Measurements from ENCODE around the gene FGFR1OP2. TPM values are rescaled to one million over a fixed set of nuclear protein-coding genes. Genes with fewer than 3 reads are reported as not detected.

FGFR1OP2 gene
- total RNA-seq, 2 experiments from 2014 or later, result 76.8 to 78.6 TPM

- H3K27ac Mint-ChIP-seq, result no peak overlapping the region
- H3K4me1 Mint-ChIP-seq, result no peaks in the 10 kb centered on the region
- DNase-seq (no peak), ATAC-seq (no peak)
- peaks cover 39% of the 10 kb centered on the region for H3K36me3 Mint-ChIP-seq
- no peaks in the 10 kb centered on the region for H3K9me3 Mint-ChIP-seq (ENCODE audit: low read depth)
- CTCF ChIA-PET, result no interaction called here
- no peaks in the 10 kb centered on the region for H3K27me3 Mint-ChIP-seq
- H3K4me3 Mint-ChIP-seq, result no peak overlapping the region
Measured at GRCh38 chr12:26961803-26962202, 23.5 kb downstream of the FGFR1OP2 start.

GRCh38 chr12:26963413-26963812 is 25.1 kb downstream of the FGFR1OP2 start:
- Mint-ChIP-seq H3K4me1 (no peaks in the 10 kb centered on the region), H3K4me3 (no peak overlapping the region), H3K27ac (no peak overlapping the region), H3K27me3 (no peaks in the 10 kb centered on the region), H3K36me3 (peaks cover 36% of the 10 kb centered on the region), H3K9me3 (ENCODE audit: low read depth) (no peaks in the 10 kb centered on the region)
- no peak for DNase-seq
- no peak for ATAC-seq
- CTCF ChIA-PET, result no interaction called here

DNA sequence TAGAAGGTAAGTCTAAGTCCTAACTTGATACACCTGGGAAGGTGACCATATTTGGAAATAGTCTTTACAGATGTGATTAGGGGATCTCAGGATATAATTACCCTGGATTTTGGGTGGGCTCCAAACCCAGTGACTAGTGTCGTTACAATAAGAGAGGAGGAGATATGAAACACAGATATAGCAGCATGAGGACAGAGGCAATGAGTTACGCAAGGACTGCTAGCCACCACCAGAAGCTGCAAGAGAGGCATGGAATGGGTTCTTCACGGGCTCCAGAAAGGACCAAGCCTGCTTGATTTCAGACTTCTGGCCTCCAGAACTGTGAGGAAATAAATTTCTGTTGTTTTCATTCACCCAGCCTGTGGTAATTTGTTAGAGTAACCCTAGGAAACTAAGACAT is 28.6 kb downstream of the FGFR1OP2 start:
- Mint-ChIP-seq H3K4me3 (no peak overlapping the region), H3K4me1 (peaks cover 6% of the 10 kb centered on the region), H3K36me3 (peaks cover 36% of the 10 kb centered on the region), H3K27me3 (no peaks in the 10 kb centered on the region), H3K9me3 (ENCODE audit: low read depth) (no peaks in the 10 kb centered on the region), H3K27ac (no peak overlapping the region)
- CTCF ChIA-PET, result no interaction called here
- DNase-seq (no peak), ATAC-seq (no peak)

DNA sequence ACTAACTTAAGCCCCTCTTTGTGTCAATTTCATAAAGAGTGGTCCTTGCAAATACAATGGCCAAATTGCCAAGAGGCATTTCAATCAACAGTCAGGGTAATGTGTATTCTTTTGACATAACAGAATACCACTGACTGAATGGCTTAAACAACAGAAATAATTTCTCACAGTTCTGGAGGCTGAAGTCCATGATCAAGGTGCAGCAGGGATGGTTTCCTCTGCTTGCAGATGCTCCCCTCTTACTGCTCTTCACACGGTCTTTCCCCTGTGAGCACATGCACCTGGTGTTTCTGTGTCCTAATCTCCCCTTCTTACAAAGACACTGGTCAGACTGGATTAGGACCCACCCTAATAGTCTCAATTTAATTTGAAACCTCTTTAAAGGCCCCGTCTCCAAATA is 31.9 kb downstream of the FGFR1OP2 start:
- CTCF ChIA-PET, result interaction anchor here (1.4 kb wide), 1 partner anchor 8 kb away, joined by 4 read pairs; no protein-coding TSS in a partner anchor
- H3K27me3 Mint-ChIP-seq, result no peaks in the 10 kb centered on the region
- H3K4me1 Mint-ChIP-seq, result peaks cover 7% of the 10 kb centered on the region
- no peaks in the 10 kb centered on the region for H3K9me3 Mint-ChIP-seq (ENCODE audit: low read depth)
- H3K36me3 Mint-ChIP-seq, result peaks cover 38% of the 10 kb centered on the region
- no peak overlapping the region for H3K4me3 Mint-ChIP-seq
- ATAC-seq, result no peak
- DNase-seq, result no peak
- H3K27ac Mint-ChIP-seq, result no peak overlapping the region

DNA sequence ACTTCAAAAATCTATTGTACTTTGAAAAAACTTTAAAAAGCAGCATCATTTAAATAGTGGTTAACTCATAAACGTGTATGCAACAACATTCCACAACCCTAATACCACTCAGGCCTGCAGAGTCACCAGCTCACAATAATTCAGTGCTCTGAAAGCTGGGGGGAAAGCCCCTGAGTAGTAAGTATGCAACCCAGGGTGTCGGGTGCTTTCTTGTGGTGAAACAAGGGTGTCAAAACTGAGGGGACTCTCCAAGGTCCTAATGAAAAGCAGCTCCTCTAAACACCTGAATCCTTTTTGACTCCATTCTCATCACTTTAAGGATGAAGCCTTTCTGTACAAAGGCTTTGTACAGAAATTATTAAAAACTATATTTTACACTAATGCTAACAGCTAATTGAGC is 33.7 kb downstream of the FGFR1OP2 start:
- peak; percentile 71 for DNase-seq
- CTCF ChIA-PET, result interaction anchor here (0.7 to 1.0 kb wide), 4 partner anchors 14 to 66 kb away, joined by 3 read pairs; partner anchors contain the start of gene TM7SF3
- H3K27me3 Mint-ChIP-seq, result no peaks in the 10 kb centered on the region
- peaks cover 18% of the 10 kb centered on the region for H3K4me1 Mint-ChIP-seq
- no peak overlapping the region for H3K4me3 Mint-ChIP-seq
- peaks cover 51% of the 10 kb centered on the region for H3K36me3 Mint-ChIP-seq
- no peaks in the 10 kb centered on the region for H3K9me3 Mint-ChIP-seq (ENCODE audit: low read depth)
- peak; percentile 93 for ATAC-seq
- no peak overlapping the region for H3K27ac Mint-ChIP-seq

- no peak for ATAC-seq
- H3K4me3 Mint-ChIP-seq, result no peak overlapping the region
- H3K27ac Mint-ChIP-seq, result no peak overlapping the region
- CTCF ChIA-PET, result no interaction called here
- no peak for DNase-seq
- H3K27me3 Mint-ChIP-seq, result no peaks in the 10 kb centered on the region
- no peaks in the 10 kb centered on the region for H3K9me3 Mint-ChIP-seq (ENCODE audit: low read depth)
- H3K36me3 Mint-ChIP-seq, result peaks cover 53% of the 10 kb centered on the region
- peaks cover 14% of the 10 kb centered on the region for H3K4me1 Mint-ChIP-seq
Measured at GRCh38 chr12:26976687-26977086, 38.4 kb downstream of the FGFR1OP2 start.

DNA sequence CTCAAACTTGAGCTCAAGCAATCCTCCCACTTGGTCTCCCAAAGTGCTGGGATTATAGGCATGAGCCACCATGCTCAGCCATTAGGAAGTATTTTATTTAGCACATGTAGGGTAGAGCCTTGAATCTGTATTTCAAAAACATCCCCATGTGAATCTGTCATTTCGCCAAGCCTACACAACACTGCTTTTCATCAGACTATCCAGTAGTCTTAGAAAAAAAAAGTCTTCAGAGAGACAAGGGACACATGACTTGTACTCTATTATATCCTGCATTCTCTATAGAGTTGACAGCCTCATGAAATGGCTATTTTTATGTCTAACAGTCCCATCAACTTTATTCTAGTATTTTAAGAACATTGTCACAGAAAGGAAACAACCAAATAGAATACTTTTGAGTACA is 40.5 kb downstream of the FGFR1OP2 start:
- CTCF ChIA-PET, result interaction anchor here (1.1 kb wide), 1 partner anchor 9 kb away, joined by 4 read pairs; no protein-coding TSS in a partner anchor
- ATAC-seq, result no peak
- H3K4me3 Mint-ChIP-seq, result no peak overlapping the region
- no peaks in the 10 kb centered on the region for H3K9me3 Mint-ChIP-seq (ENCODE audit: low read depth)
- no peak for DNase-seq
- no peaks in the 10 kb centered on the region for H3K27me3 Mint-ChIP-seq
- peaks cover 13% of the 10 kb centered on the region for H3K4me1 Mint-ChIP-seq
- peaks cover 65% of the 10 kb centered on the region for H3K36me3 Mint-ChIP-seq
- no peak overlapping the region for H3K27ac Mint-ChIP-seq

GRCh38 chr12:26979733-26980132 is 41.5 kb downstream of the FGFR1OP2 start:
- CTCF ChIA-PET, result no interaction called here
- Mint-ChIP-seq H3K9me3 (ENCODE audit: low read depth) (no peaks in the 10 kb centered on the region), H3K27me3 (no peaks in the 10 kb centered on the region), H3K27ac (no peak overlapping the region), H3K4me3 (no peak overlapping the region), H3K36me3 (peaks cover 62% of the 10 kb centered on the region), H3K4me1 (peaks cover 18% of the 10 kb centered on the region)
- DNase-seq (no peak), ATAC-seq (no peak)

DNA sequence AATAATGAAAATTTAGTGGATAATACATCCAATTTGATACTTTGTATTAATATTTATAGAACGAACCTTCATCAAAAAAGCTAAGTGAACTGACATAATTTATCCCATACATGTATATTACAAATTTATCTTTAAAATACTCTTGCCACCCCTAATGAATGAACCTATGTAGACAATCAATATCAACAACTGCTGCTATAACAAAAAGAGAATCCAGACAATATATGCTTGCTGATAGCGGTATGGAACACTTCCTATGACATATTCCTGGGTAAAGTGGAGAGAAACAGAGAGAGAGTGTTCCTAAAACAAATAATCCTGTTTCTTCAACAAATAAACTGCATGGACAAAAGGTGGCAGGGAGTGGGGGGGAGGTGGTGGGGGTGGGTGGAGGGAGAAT is 44.6 kb downstream of the FGFR1OP2 start:
- H3K36me3 Mint-ChIP-seq, result peaks cover 61% of the 10 kb centered on the region

GRCh38 chr12:26987634-26988424 is 49.6 kb downstream of the FGFR1OP2 start:
- Mint-ChIP-seq H3K9me3 (ENCODE audit: low read depth) (no peaks in the 10 kb centered on the region), H3K36me3 (peaks cover 52% of the 10 kb centered on the region), H3K27ac (no peak overlapping the region), H3K4me1 (peaks cover 9% of the 10 kb centered on the region), H3K4me3 (no peak overlapping the region), H3K27me3 (no peaks in the 10 kb centered on the region)
- CTCF ChIA-PET, result interaction anchor here (0.7 kb wide), 1 partner anchor 317 kb away, joined by 3 read pairs; no protein-coding TSS in a partner anchor
- ATAC-seq, result no peak
- DNase-seq, result no peak

More for the DNA sequence above, 44.6 kb downstream of the FGFR1OP2 start:
- H3K27me3 Mint-ChIP-seq, result no peaks in the 10 kb centered on the region
- CTCF ChIA-PET, result interaction anchor here (0.5 kb wide), 1 partner anchor 30 kb away, joined by 3 read pairs; no protein-coding TSS in a partner anchor
- peaks cover 9% of the 10 kb centered on the region for H3K4me1 Mint-ChIP-seq
- DNase-seq, result no peak
- no peak for ATAC-seq
- H3K9me3 Mint-ChIP-seq (ENCODE audit: low read depth), result no peaks in the 10 kb centered on the region
- no peak overlapping the region for H3K4me3 Mint-ChIP-seq
- H3K27ac Mint-ChIP-seq, result no peak overlapping the region

GRCh38 chr12:26988703-26989102 is 50.4 kb downstream of the FGFR1OP2 start:
- DNase-seq (no peak), ATAC-seq (no peak)
- CTCF ChIA-PET, result no interaction called here
- Mint-ChIP-seq H3K36me3 (peaks cover 48% of the 10 kb centered on the region), H3K9me3 (ENCODE audit: low read depth) (no peaks in the 10 kb centered on the region), H3K27me3 (no peaks in the 10 kb centered on the region), H3K4me1 (peaks cover 8% of the 10 kb centered on the region), H3K27ac (no peak overlapping the region), H3K4me3 (no peak overlapping the region)

GRCh38 chr12:26989873-26990272 is 51.6 kb downstream of the FGFR1OP2 start:
- no peak for ATAC-seq
- no peak overlapping the region for H3K4me3 Mint-ChIP-seq
- no peak for DNase-seq
- CTCF ChIA-PET, result interaction anchor here (1.3 to 1.7 kb wide), 2 partner anchors 17 to 104 kb away, joined by 3 to 4 read pairs; no protein-coding TSS in a partner anchor
- H3K4me1 Mint-ChIP-seq, result peaks cover under 1% of the 10 kb centered on the region
- no peaks in the 10 kb centered on the region for H3K27me3 Mint-ChIP-seq
- peaks cover 44% of the 10 kb centered on the region for H3K36me3 Mint-ChIP-seq
- no peaks in the 10 kb centered on the region for H3K9me3 Mint-ChIP-seq (ENCODE audit: low read depth)
- no peak overlapping the region for H3K27ac Mint-ChIP-seq

DNA sequence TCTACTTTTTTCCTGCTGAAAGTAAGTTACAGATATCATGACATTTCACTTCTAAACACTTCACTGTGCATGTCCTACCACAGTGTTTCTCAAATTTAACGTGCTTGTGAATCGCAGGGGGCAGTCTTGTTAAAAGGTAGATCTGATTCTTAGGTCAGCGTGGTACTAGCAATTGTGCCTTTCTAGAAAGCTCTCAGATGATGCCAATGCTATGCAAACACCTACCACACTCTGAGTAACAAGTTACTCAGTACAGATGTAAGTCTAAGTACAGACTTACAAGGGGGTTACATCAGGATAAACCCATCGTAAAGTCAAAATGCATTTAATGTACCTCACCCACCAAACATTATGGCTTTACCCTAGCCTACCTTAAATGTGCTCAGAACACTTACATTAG is 53.6 kb downstream of the FGFR1OP2 start:
- Mint-ChIP-seq H3K36me3 (peaks cover 38% of the 10 kb centered on the region), H3K27me3 (no peaks in the 10 kb centered on the region), H3K27ac (no peak overlapping the region), H3K4me1 (no peaks in the 10 kb centered on the region), H3K4me3 (no peak overlapping the region), H3K9me3 (ENCODE audit: low read depth) (no peaks in the 10 kb centered on the region)
- CTCF ChIA-PET, result interaction anchor here (1.1 kb wide), 1 partner anchor 106 kb away, joined by 3 read pairs; no protein-coding TSS in a partner anchor
- no peak for DNase-seq
- ATAC-seq, result no peak

GRCh38 chr12:26994109-26994508 is 55.8 kb downstream of the FGFR1OP2 start:
- peaks cover 28% of the 10 kb centered on the region for H3K36me3 Mint-ChIP-seq

More at GRCh38 chr12:26994109-26994508, 55.8 kb downstream of the FGFR1OP2 start:
- Mint-ChIP-seq H3K27me3 (no peaks in the 10 kb centered on the region), H3K4me1 (peaks cover 3% of the 10 kb centered on the region), H3K9me3 (ENCODE audit: low read depth) (no peaks in the 10 kb centered on the region), H3K27ac (no peak overlapping the region), H3K4me3 (no peak overlapping the region)
- ATAC-seq, result no peak
- CTCF ChIA-PET, result no interaction called here
- DNase-seq, result no peak
